T-cell (primary cell): ENCODE results near the gene ZDHHC13. TPM values are rescaled to one million over a fixed set of nuclear protein-coding genes. Genes with fewer than 3 reads are reported as not detected.

ENCODE experiments used
- ATAC-seq, 4 experiments: fragments of 200-7000 bp in 3 of 4; fragments of 150-1000 bp in 1 of 4; cut with Tn5 transposase; replicated peaks in 1 of 4; 1 replicate in 3 of 4; 2 replicates in 1 of 4; pipeline ENCODE4 v1.10.0; 2021; ENCODE audit warnings: moderate library complexity in 3 of 4, mild to moderate bottlenecking in 2 of 4, moderate number of reproducible peaks in 1 of 4
- CTCF ChIA-PET, 2 donors: fragments of 300-600 bp; sonication (Branson Sonifier 250); formaldehyde crosslinking; loops; one replicate each; lab custom pipeline; 2022; ENCODE audit warnings: antibody characterized with exemption in 2 of 2; lab: Charles Lee
- POLR2A ChIA-PET, 2 donors: fragments of 300-600 bp; sonication (Branson Sonifier 250); formaldehyde crosslinking; loops; one replicate each; lab custom pipeline; 2022; ENCODE audit warnings: antibody characterized with exemption in 2 of 2; lab: Charles Lee
- DNase-seq, 35 experiments: peaks; one replicate each; pipeline versions ENCODE4 v3.0.0 to v3.0.0-alpha.2; 2013 to 2023
- H3K27ac ChIP-seq: one replicate; pipeline ENCODE4 v1.5.1; 2013; ENCODE audit warnings: low read length
- H3K27me3 ChIP-seq, 2 experiments: replicated peaks in 1 of 2; 1 replicate in 1 of 2; 2 replicates in 1 of 2; pipeline versions ENCODE4 v1.6.1 to v1.7.0; 2013; ENCODE audit warnings: low read length in 1 of 2, mixed read lengths in 1 of 2; ENCODE audit not compliant: control insufficient read depth in 2 of 2, insufficient read depth in 2 of 2; ENCODE audit errors: extremely low read depth in 1 of 2
- H3K36me3 ChIP-seq, 2 donors: 1 replicate in 1 of 2; 2 replicates in 1 of 2; pipeline versions ENCODE4 v1.6.1 to v1.7.0; 2013; ENCODE audit warnings: low read length in 1 of 2; ENCODE audit not compliant: control insufficient read depth in 2 of 2, insufficient read depth in 1 of 2; ENCODE audit errors: extremely low read depth in 1 of 2
- H3K4me1 ChIP-seq, 2 experiments: 1 replicate in 1 of 2; 2 replicates in 1 of 2; pipeline versions ENCODE4 v1.6.1 to v1.7.0; 2013; ENCODE audit warnings: low read length in 2 of 2, mixed read lengths in 1 of 2; ENCODE audit not compliant: insufficient read depth in 2 of 2, control insufficient read depth in 1 of 2; ENCODE audit errors: extremely low read depth in 1 of 2
- H3K4me3 ChIP-seq, 2 donors: 1 replicate in 1 of 2; 2 replicates in 1 of 2; pipeline versions ENCODE4 v1.5.1 to v1.7.0; 2013; ENCODE audit warnings: mild to moderate bottlenecking in 2 of 2, low read length in 1 of 2, moderate library complexity in 1 of 2; ENCODE audit not compliant: control insufficient read depth in 1 of 2; ENCODE audit errors: extremely low read depth in 1 of 2
- H3K9me3 ChIP-seq: 2 replicates; pipeline ENCODE4 v1.7.0; 2013
- H3K27ac Mint-ChIP-seq, 2 donors: one replicate each; pipeline ENCODE4 v1.8.0; 2020 to 2021; ENCODE audit warnings: mild to moderate bottlenecking in 2 of 2, mixed read lengths in 2 of 2
- H3K27me3 Mint-ChIP-seq, 2 donors: one replicate each; pipeline ENCODE4 v1.8.0; 2021 to 2022; ENCODE audit warnings: mixed read lengths in 2 of 2
- H3K36me3 Mint-ChIP-seq: one replicate; pipeline ENCODE4 v1.8.0; 2021; ENCODE audit warnings: mixed read lengths
- H3K4me1 Mint-ChIP-seq, 3 donors: one replicate each; pipeline ENCODE4 v1.8.0; 2020 to 2022; ENCODE audit warnings: mixed read lengths in 3 of 3, mild to moderate bottlenecking in 1 of 3
- H3K4me3 Mint-ChIP-seq, 3 donors: one replicate each; pipeline ENCODE4 v1.8.0; 2020 to 2022; ENCODE audit warnings: mild to moderate bottlenecking in 3 of 3, mixed read lengths in 3 of 3, moderate library complexity in 3 of 3
- H3K9me3 Mint-ChIP-seq, 3 donors: one replicate each; pipeline ENCODE4 v1.8.0; 2020 to 2022; ENCODE audit warnings: mixed read lengths in 3 of 3
- WGBS: methylation state at CpG from one replicate; pipeline ENCODE4 v1.1.5; 2013; ENCODE audit warnings: missing lambda C conversion rate; ENCODE audit not compliant: insufficient coverage; 5-methylcytosine and 5-hydroxymethylcytosine counted together
- total RNA-seq, 35 experiments: library from RNA in 6 of 35; stranded (reverse) in 6 of 35; fragments of 120-200 nt in 1 of 35; gene quantifications; one replicate each; pipeline versions ENCODE4 v1.2.1 to v1.2.4 and lab custom pipeline; 2013 to 2026

The ZDHHC13 gene
- total RNA-seq, 5 donors from 2014 or later (not counting 1 experiment from before 2014, with no cell fraction given): 10.2 to 16.3 (median 13.4) TPM

- Histone ChIP-seq H3K9me3 (no peaks in the 10 kb centered on the region), H3K36me3 (no peaks in the 10 kb centered on the region), H3K27ac (no peak overlapping the region), H3K4me1 (no peaks in the 10 kb centered on the region), H3K4me3 (no peak overlapping the region), H3K27me3 (no peaks in the 10 kb centered on the region)
- Mint-ChIP-seq H3K4me1 (no peaks in the 10 kb centered on the region), H3K9me3 (no peaks in the 10 kb centered on the region), H3K36me3 (peaks cover 2% of the 10 kb centered on the region), H3K4me3 (no peak overlapping the region), H3K27ac (no peak overlapping the region), H3K27me3 (no peaks in the 10 kb centered on the region)
- CTCF ChIA-PET: no interaction called here
- no peak for DNase-seq
- POLR2A ChIA-PET: no interaction called here
- 82% methylated on average over 5 of the region's 7 CpGs for WGBS
- ATAC-seq: no peak
Observed at GRCh38 chr11:19191530-19192169, 74.7 kb downstream of the ZDHHC13 start.

- Mint-ChIP-seq H3K27ac (no peak overlapping the region), H3K27me3 (no peaks in the 10 kb centered on the region), H3K36me3 (no peaks in the 10 kb centered on the region), H3K4me3 (no peak overlapping the region), H3K9me3 (no peaks in the 10 kb centered on the region), H3K4me1 (no peaks in the 10 kb centered on the region)
- Histone ChIP-seq H3K9me3 (no peaks in the 10 kb centered on the region), H3K4me1 (no peaks in the 10 kb centered on the region), H3K4me3 (no peak overlapping the region), H3K36me3 (no peaks in the 10 kb centered on the region), H3K27me3 (no peaks in the 10 kb centered on the region), H3K27ac (no peak overlapping the region)
- DNase-seq (no peak), ATAC-seq (no peak)
- ChIA-PET CTCF (no interaction called here), POLR2A (no interaction called here)
- 83% methylated on average over 2 of the region's 2 CpGs for WGBS
Observed at GRCh38 chr11:19193916-19194315, 76.9 kb downstream of the ZDHHC13 start.

GRCh38 chr11:19194620-19195308 lies 77.8 kb downstream of the ZDHHC13 start:
- DNase-seq (no peak), ATAC-seq (no peak)
- Mint-ChIP-seq H3K27ac (no peak overlapping the region), H3K4me1 (no peaks in the 10 kb centered on the region), H3K9me3 (no peaks in the 10 kb centered on the region), H3K4me3 (no peak overlapping the region), H3K27me3 (no peaks in the 10 kb centered on the region), H3K36me3 (no peaks in the 10 kb centered on the region)
- Histone ChIP-seq H3K36me3 (no peaks in the 10 kb centered on the region), H3K27me3 (no peaks in the 10 kb centered on the region), H3K27ac (no peak overlapping the region), H3K9me3 (no peaks in the 10 kb centered on the region), H3K4me3 (no peak overlapping the region), H3K4me1 (no peaks in the 10 kb centered on the region)
- POLR2A ChIA-PET: no interaction called here
- CTCF ChIA-PET: no interaction called here
- 100% methylated on average over 1 of the region's 4 CpGs for WGBS

- no peak overlapping the region for H3K27ac ChIP-seq
- no peaks in the 10 kb centered on the region for H3K9me3 ChIP-seq
- ChIA-PET POLR2A (no interaction called here), CTCF (interaction anchor here in 1 of 2 donors (0.6 kb wide), 1 partner anchor 1097 kb away, joined by 3 read pairs; no protein-coding TSS in a partner anchor)
- peaks cover 0 to 3% of the 10 kb centered on the region in 2 experiments for H3K27me3 ChIP-seq
- no peak overlapping the region for H3K4me3 ChIP-seq
- Mint-ChIP-seq H3K27me3 (peaks cover 0 to 3% of the 10 kb centered on the region in 2 donors), H3K9me3 (no peaks in the 10 kb centered on the region), H3K27ac (no peak overlapping the region), H3K4me1 (no peaks in the 10 kb centered on the region), H3K4me3 (no peak overlapping the region), H3K36me3 (no peaks in the 10 kb centered on the region)
- no peaks in the 10 kb centered on the region for H3K4me1 ChIP-seq
- no CpG with 5 or more reads among the region's 6 CpGs for WGBS
- DNase-seq (no peak), ATAC-seq (no peak)
- H3K36me3 ChIP-seq: no peaks in the 10 kb centered on the region
Observed at GRCh38 chr11:19196432-19196831, 79.5 kb downstream of the ZDHHC13 start.

DNA sequence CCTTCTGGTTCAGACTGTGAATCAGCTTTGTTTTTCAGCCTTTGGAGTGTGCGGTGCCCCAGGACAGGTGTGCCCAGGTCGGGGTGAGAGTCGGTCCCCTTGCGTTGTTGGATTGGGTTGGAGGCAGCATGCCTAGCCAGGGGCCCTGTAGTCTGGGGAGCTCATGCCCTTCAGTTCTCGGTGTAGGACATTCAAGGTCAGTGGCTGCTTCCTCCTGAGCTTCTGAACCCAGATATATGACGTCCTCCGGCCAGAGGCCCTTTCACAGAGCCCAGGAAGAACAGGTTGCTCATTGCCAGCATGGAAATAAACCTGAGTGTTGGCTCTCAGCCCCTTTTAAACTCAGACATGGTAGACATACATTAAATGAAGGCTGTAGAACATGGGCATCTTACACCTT lies 82.1 kb downstream of the ZDHHC13 start:
- Histone ChIP-seq H3K4me3 (no peak overlapping the region), H3K27me3 (peaks cover 0 to 6% of the 10 kb centered on the region in 2 experiments), H3K4me1 (no peaks in the 10 kb centered on the region), H3K27ac (no peak overlapping the region), H3K36me3 (no peaks in the 10 kb centered on the region), H3K9me3 (no peaks in the 10 kb centered on the region)
- POLR2A ChIA-PET: no interaction called here
- no peak overlapping the region for H3K27ac Mint-ChIP-seq
- DNase-seq (no peak), ATAC-seq (no peak)
- 84% methylated on average over 6 of the region's 7 CpGs for WGBS
- H3K27me3 Mint-ChIP-seq: peaks cover 5 to 6% of the 10 kb centered on the region in 2 donors
- H3K4me3 Mint-ChIP-seq: no peak overlapping the region
- CTCF ChIA-PET: no interaction called here
- H3K36me3 Mint-ChIP-seq: no peaks in the 10 kb centered on the region
- H3K9me3 Mint-ChIP-seq: no peaks in the 10 kb centered on the region
- no peaks in the 10 kb centered on the region for H3K4me1 Mint-ChIP-seq

DNA sequence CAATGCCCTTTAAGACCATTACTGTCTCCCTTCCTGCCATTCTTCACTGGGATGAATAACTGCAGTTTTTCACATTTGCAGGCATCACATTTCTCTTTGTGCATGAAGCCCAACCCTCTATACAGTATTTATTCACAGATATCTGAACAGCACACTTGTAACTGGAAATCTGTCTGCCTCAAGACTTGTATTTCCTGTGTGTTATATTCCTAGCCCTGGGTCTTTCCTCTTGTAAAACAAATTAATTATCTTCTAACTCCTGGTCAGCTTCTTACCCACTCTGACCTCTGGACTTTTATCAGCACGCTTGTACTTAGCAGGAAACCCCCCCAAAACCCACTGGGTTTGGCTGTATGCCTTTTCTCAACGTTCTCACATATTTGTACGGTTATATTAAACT lies 82.8 kb downstream of the ZDHHC13 start:
- Histone ChIP-seq H3K27ac (no peak overlapping the region), H3K27me3 (peaks cover 0 to 6% of the 10 kb centered on the region in 2 experiments), H3K4me3 (no peak overlapping the region), H3K9me3 (no peaks in the 10 kb centered on the region), H3K36me3 (no peaks in the 10 kb centered on the region), H3K4me1 (no peaks in the 10 kb centered on the region)
- Mint-ChIP-seq H3K36me3 (no peaks in the 10 kb centered on the region), H3K27ac (no peak overlapping the region), H3K9me3 (no peaks in the 10 kb centered on the region), H3K4me1 (no peaks in the 10 kb centered on the region), H3K4me3 (no peak overlapping the region), H3K27me3 (peaks cover 5 to 6% of the 10 kb centered on the region in 2 donors)
- CTCF ChIA-PET: interaction anchor here in 1 of 2 donors (0.6 kb wide), 1 partner anchor 1018 kb away, joined by 3 read pairs; no protein-coding TSS in a partner anchor
- POLR2A ChIA-PET: no interaction called here
- 40% methylated on average over 1 of the region's 3 CpGs for WGBS
- DNase-seq (no peak), ATAC-seq (no peak)
